ENCODE results near the gene POLR3GL.
"Not testable (repeated sequence)": the region's sequence is repeated elsewhere in the genome, so short reads cannot be mapped to it uniquely, and the experiment has no call there.

Gene POLR3GL

GRCh38 chr1:145964328-145965118 lies at the start of gene POLR3GL, which contains the start of gene ANKRD34A:
TSS of gene POLR3GL (plus strand) at chr1:145964690. CDS start at chr1:145974866, 10,176 bp downstream.
TSS of gene ANKRD34A (minus strand) at chr1:145964575. CDS start at chr1:145961759, 2,816 bp downstream.
- peak; percentile 94 for DNase-seq

GRCh38 chr1:145916745-145917144 lies 47.7 kb upstream of the POLR3GL start:
- no peak for DNase-seq

GRCh38 chr1:145917595-145917994 lies 46.9 kb upstream of the POLR3GL start:
- no peak for DNase-seq

- DNase-seq, result peak; percentile 95
Measured at GRCh38 chr1:145918144-145918991, 46.1 kb upstream of the POLR3GL start, which contains the start of gene PEX11B. TSS of gene PEX11B (minus strand) at chr1:145918717. CDS start at chr1:145918688, 29 bp downstream.

- DNase-seq, result no peak
Measured at GRCh38 chr1:145918992-145919939, 45.2 kb upstream of the POLR3GL start.

- not testable (repeated sequence) for DNase-seq
Measured at GRCh38 chr1:145920297-145920696, 44.2 kb upstream of the POLR3GL start.

- no peak for DNase-seq
Measured at GRCh38 chr1:145922266-145922665, 42.2 kb upstream of the POLR3GL start.

GRCh38 chr1:145926686-145927062 lies 37.8 kb upstream of the POLR3GL start:
- DNase-seq, result no peak

- peak; percentile 98 for DNase-seq
Measured at GRCh38 chr1:145927063-145927886, 37.2 kb upstream of the POLR3GL start, which contains the start of gene RBM8A. TSS of gene RBM8A (minus strand) at chr1:145927484. CDS start at chr1:145927426, 58 bp downstream.

GRCh38 chr1:145927916-145928643 lies 36.4 kb upstream of the POLR3GL start:
- no peak for DNase-seq

- DNase-seq, result peak; percentile 56
Measured at GRCh38 chr1:145932522-145933009, 31.9 kb upstream of the POLR3GL start.

GRCh38 chr1:145935708-145936107 lies 28.8 kb upstream of the POLR3GL start:
- no peak for DNase-seq

GRCh38 chr1:145936247-145936646 lies 28.2 kb upstream of the POLR3GL start:
- DNase-seq, result no peak

- DNase-seq, result no peak
Measured at GRCh38 chr1:145937436-145937835, 27.1 kb upstream of the POLR3GL start.

- no peak for DNase-seq
Measured at GRCh38 chr1:145942405-145942804, 22.1 kb upstream of the POLR3GL start.

GRCh38 chr1:145942871-145943270 lies 21.6 kb upstream of the POLR3GL start:
- no peak for DNase-seq

- DNase-seq, result no peak
Measured at GRCh38 chr1:145944532-145944931, 20.0 kb upstream of the POLR3GL start.

- DNase-seq, result no peak
Measured at GRCh38 chr1:145946477-145946986, 18.0 kb upstream of the POLR3GL start.

- DNase-seq, result no peak
Measured at GRCh38 chr1:145947551-145947950, 16.9 kb upstream of the POLR3GL start.

- DNase-seq, result no peak
Measured at GRCh38 chr1:145949219-145949618, 15.3 kb upstream of the POLR3GL start.

All from CD4-positive, alpha-beta T cell treated with Interleukin-21 for 1 hour (primary cell).